ENCODE results near the gene BMP8A. TPM values are rescaled to one million over a fixed set of nuclear protein-coding genes. Genes with fewer than 3 reads are reported as not detected.
"Not testable (repeated sequence)": the region's sequence is repeated elsewhere in the genome, so short reads cannot be mapped to it uniquely, and the experiment has no call there.

The BMP8A gene
- total and polyA plus RNA-seq, 2 of the 8 experiments (the other 6 are each of a cell fraction or from before 2014, with no cell fraction given), result 0.38 to 0.43 TPM

- H2BK12ac ChIP-seq (ENCODE audit: low read depth, low read length); POLR2A ChIA-PET (ENCODE audit: partially characterized antibody); H3K4me3 ChIP-seq (ENCODE audit: extremely low read depth in 1 of 4, insufficient read depth in 2 of 4, low read depth in 3 of 4, low read length in 4 of 4); H3K23ac ChIP-seq (ENCODE audit: insufficient read length); DNase-seq (ENCODE audit: low read depth in 1 of 2, low spot score in 2 of 2); H3K4me1 ChIP-seq (replicated peaks in 1 of 4; ENCODE audit: control insufficient read depth in 3 of 4, insufficient read depth in 4 of 4, low read length in 3 of 4); H3K18ac ChIP-seq (ENCODE audit: extremely low read depth, low read length); H2BK15ac ChIP-seq (ENCODE audit: low read length); H2AFZ ChIP-seq (ENCODE audit: low read length); H3K36me3 ChIP-seq (ENCODE audit: control insufficient read depth in 2 of 4, insufficient read depth in 4 of 4, low read length in 3 of 4); H3K79me2 ChIP-seq (ENCODE audit: control insufficient read depth in 1 of 2, insufficient read depth in 2 of 2, low read length in 2 of 2); H2BK120ac ChIP-seq (replicated peaks; ENCODE audit: low read depth, low read length); H2BK20ac ChIP-seq (ENCODE audit: low read length); H2BK5ac ChIP-seq (ENCODE audit: low read depth, low read length); H4K20me1 ChIP-seq (replicated peaks in 1 of 2; ENCODE audit: control insufficient read depth in 1 of 2, insufficient read depth in 2 of 2, low read length in 2 of 2); H4K8ac ChIP-seq (ENCODE audit: extremely low read depth, insufficient read depth, low read length); H3K4ac ChIP-seq (replicated peaks; ENCODE audit: insufficient read length, low read depth, low read length); H4K91ac ChIP-seq (replicated peaks; ENCODE audit: insufficient read length, low read length); H3K23me2 ChIP-seq (ENCODE audit: low read depth, low read length); H3K14ac ChIP-seq (ENCODE audit: insufficient read length); H2AK5ac ChIP-seq (ENCODE audit: low read depth, low read length); H4K5ac ChIP-seq (ENCODE audit: insufficient read length, low read depth, low read length); H3K4me2 ChIP-seq (ENCODE audit: insufficient read depth in 1 of 2, low read depth in 2 of 2, low read length in 2 of 2); H3K9ac ChIP-seq (replicated peaks in 1 of 4; ENCODE audit: extremely low read depth in 1 of 4, low read depth in 3 of 4, low read length in 3 of 4); FAIRE-seq; H3K79me1 ChIP-seq (ENCODE audit: low read depth, low read length); H3K27ac ChIP-seq (ENCODE audit: low read depth, low read length); H3K9me3 ChIP-seq (ENCODE audit: insufficient read depth in 2 of 2, low read depth in 1 of 2, low read length in 1 of 2); H3K56ac ChIP-seq (replicated peaks; ENCODE audit: insufficient read length, low read depth, low read length): not testable (repeated sequence)
- WGBS, 2 experiments (ENCODE audit: extremely low coverage in 1 of 2, insufficient coverage in 1 of 2, insufficient read length in 1 of 2, insufficient replicate concordance in 2 of 2, low coverage in 1 of 2, low lambda C conversion rate in 2 of 2, missing lambda C conversion rate in 1 of 2), result 100% methylated on average over 3 of the region's 4 CpGs; no CpG with 5 or more reads in 1 of the 2 experiments
- CTCF ChIA-PET (ENCODE audit: partially characterized antibody), result interaction anchor here (0.6 to 0.7 kb wide), 3 partner anchors 22 to 300 kb away, joined by 3 to 4 read pairs (median 3); no protein-coding TSS in a partner anchor
- peaks cover 3 to 11% (median 8%) of the 10 kb centered on the region in 4 experiments; a peak in 5 of 7 replicates for H3K27me3 ChIP-seq (replicated peaks in 1 of 4; ENCODE audit: control insufficient read depth in 3 of 4, extremely low read depth in 1 of 4, insufficient read depth in 3 of 4, low read length in 3 of 4)
Observed at GRCh38 chr1:39516841-39517240, 25.4 kb downstream of the BMP8A start.

DNA sequence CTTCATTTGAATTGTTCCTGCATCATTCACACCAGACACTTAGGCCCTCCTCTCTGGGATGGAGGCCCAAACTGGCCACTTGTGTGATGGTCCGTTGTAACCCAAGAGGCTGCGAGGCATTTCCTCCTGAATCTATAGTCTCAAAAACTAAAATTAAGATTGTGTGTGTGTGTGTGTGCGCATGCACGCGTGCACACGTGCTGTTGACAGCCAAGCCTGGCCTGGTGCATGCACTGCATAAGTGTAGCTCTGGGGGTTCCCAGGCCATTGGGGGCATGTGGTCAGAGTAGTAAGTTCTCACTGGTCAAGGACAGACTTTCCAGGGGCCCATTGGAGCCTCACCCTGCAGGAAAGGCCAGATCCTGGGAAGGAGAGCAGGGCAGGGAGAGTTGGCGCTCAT, 26.5 kb downstream of the BMP8A start:
- H3K79me2 ChIP-seq (ENCODE audit: control insufficient read depth in 1 of 2, insufficient read depth in 2 of 2, low read length in 2 of 2); H4K20me1 ChIP-seq (replicated peaks in 1 of 2; ENCODE audit: control insufficient read depth in 1 of 2, insufficient read depth in 2 of 2, low read length in 2 of 2); H3K4me3 ChIP-seq (ENCODE audit: extremely low read depth in 1 of 4, insufficient read depth in 2 of 4, low read depth in 3 of 4, low read length in 4 of 4); H2AK5ac ChIP-seq (ENCODE audit: low read depth, low read length); H4K8ac ChIP-seq (ENCODE audit: extremely low read depth, insufficient read depth, low read length); H4K91ac ChIP-seq (replicated peaks; ENCODE audit: insufficient read length, low read length); H3K4ac ChIP-seq (replicated peaks; ENCODE audit: insufficient read length, low read depth, low read length); H3K4me1 ChIP-seq (replicated peaks in 1 of 4; ENCODE audit: control insufficient read depth in 3 of 4, insufficient read depth in 4 of 4, low read length in 3 of 4); H2BK20ac ChIP-seq (ENCODE audit: low read length); H2BK120ac ChIP-seq (replicated peaks; ENCODE audit: low read depth, low read length); H3K79me1 ChIP-seq (ENCODE audit: low read depth, low read length); CTCF ChIA-PET (ENCODE audit: partially characterized antibody); H2AFZ ChIP-seq (ENCODE audit: low read length); H3K23ac ChIP-seq (ENCODE audit: insufficient read length); FAIRE-seq; H2BK12ac ChIP-seq (ENCODE audit: low read depth, low read length); H3K9ac ChIP-seq (replicated peaks in 1 of 4; ENCODE audit: extremely low read depth in 1 of 4, low read depth in 3 of 4, low read length in 3 of 4); H3K14ac ChIP-seq (ENCODE audit: insufficient read length); DNase-seq (ENCODE audit: low read depth in 1 of 2, low spot score in 2 of 2); H3K18ac ChIP-seq (ENCODE audit: extremely low read depth, low read length); H3K9me3 ChIP-seq (ENCODE audit: insufficient read depth in 2 of 2, low read depth in 1 of 2, low read length in 1 of 2); H3K27ac ChIP-seq (ENCODE audit: low read depth, low read length); H4K5ac ChIP-seq (ENCODE audit: insufficient read length, low read depth, low read length); H3K23me2 ChIP-seq (ENCODE audit: low read depth, low read length); H3K56ac ChIP-seq (replicated peaks; ENCODE audit: insufficient read length, low read depth, low read length); H2BK15ac ChIP-seq (ENCODE audit: low read length); POLR2A ChIA-PET (ENCODE audit: partially characterized antibody); H3K36me3 ChIP-seq (ENCODE audit: control insufficient read depth in 2 of 4, insufficient read depth in 4 of 4, low read length in 3 of 4); H3K4me2 ChIP-seq (ENCODE audit: insufficient read depth in 1 of 2, low read depth in 2 of 2, low read length in 2 of 2); H2BK5ac ChIP-seq (ENCODE audit: low read depth, low read length): not testable (repeated sequence)
- WGBS, 2 experiments (ENCODE audit: extremely low coverage in 1 of 2, insufficient coverage in 1 of 2, insufficient read length in 1 of 2, insufficient replicate concordance in 2 of 2, low coverage in 1 of 2, low lambda C conversion rate in 2 of 2, missing lambda C conversion rate in 1 of 2), result 88% methylated on average over 6 of the region's 7 CpGs; no CpG with 5 or more reads in 1 of the 2 experiments
- peaks cover 3 to 11% (median 8%) of the 10 kb centered on the region in 4 experiments; a peak in 5 of 7 replicates for H3K27me3 ChIP-seq (replicated peaks in 1 of 4; ENCODE audit: control insufficient read depth in 3 of 4, extremely low read depth in 1 of 4, insufficient read depth in 3 of 4, low read length in 3 of 4)

Data from H1 (cell line).